ENCODE data around the gene ORMDL2.

ORMDL2 gene

DNA sequence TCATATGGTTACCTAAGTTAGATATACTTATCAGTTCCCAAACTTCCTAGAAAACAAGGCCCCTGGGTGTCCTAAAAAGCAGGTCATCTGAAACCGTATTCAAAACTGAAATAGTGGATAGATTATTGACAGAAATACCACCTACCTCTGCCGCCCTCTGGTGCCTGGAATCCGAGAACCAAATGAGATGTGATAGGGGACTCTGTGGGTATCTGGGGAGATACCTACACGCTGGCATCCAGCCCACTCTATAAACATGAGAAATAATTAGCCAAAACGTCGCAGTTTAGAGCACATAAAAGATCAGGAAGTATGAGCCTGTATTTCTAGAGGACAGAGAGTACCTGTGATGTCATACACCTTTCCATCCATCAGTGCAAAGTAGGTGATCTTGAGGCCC lies 4.4 kb downstream of the ORMDL2 start:
- in situ Hi-C loops (cut with MboI; ENCODE audit: low pct_unique_long_range_greater_than_20kb, low sequenced_read_pairs, unreplicated experiment): no loop called here
- DNase-seq (ENCODE audit: low spot score): no peak

DNA sequence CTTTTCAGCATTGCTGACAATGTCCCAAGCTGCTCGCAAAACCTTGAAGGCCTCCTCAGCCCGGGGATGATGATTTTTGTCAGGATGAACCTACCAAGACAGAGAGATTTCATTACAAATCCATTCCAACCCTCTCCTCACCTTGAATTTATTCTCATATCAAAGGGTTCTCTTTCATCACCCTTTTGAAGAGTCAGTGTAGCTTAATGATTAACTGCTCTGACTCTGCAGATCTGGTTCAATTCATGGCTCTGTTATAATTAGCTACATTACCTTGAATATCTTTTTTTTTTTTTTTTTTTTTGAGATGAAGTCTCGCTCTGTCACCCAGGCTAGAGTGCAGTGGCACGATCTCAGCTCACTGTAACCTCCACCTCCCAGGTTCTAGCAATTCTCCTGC lies 5.6 kb downstream of the ORMDL2 start:
- TF ChIP-seq, protein P1, sequence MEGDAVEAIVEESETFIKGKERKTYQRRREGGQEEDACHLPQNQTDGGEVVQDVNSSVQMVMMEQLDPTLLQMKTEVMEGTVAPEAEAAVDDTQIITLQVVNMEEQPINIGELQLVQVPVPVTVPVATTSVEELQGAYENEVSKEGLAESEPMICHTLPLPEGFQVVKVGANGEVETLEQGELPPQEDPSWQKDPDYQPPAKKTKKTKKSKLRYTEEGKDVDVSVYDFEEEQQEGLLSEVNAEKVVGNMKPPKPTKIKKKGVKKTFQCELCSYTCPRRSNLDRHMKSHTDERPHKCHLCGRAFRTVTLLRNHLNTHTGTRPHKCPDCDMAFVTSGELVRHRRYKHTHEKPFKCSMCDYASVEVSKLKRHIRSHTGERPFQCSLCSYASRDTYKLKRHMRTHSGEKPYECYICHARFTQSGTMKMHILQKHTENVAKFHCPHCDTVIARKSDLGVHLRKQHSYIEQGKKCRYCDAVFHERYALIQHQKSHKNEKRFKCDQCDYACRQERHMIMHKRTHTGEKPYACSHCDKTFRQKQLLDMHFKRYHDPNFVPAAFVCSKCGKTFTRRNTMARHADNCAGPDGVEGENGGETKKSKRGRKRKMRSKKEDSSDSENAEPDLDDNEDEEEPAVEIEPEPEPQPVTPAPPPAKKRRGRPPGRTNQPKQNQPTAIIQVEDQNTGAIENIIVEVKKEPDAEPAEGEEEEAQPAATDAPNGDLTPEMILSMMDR (IDR thresholded peaks at IDR 0.05; ENCODE audit: extremely low read depth, insufficient read depth, missing control alignments): no peak
- DNase-seq (ENCODE audit: low spot score): no peak

More for the DNA sequence above, 4.4 kb downstream of the ORMDL2 start:
- TF ChIP-seq, protein P1 (IDR thresholded peaks at IDR 0.05; ENCODE audit: extremely low read depth, insufficient read depth, missing control alignments): no peak

DNA sequence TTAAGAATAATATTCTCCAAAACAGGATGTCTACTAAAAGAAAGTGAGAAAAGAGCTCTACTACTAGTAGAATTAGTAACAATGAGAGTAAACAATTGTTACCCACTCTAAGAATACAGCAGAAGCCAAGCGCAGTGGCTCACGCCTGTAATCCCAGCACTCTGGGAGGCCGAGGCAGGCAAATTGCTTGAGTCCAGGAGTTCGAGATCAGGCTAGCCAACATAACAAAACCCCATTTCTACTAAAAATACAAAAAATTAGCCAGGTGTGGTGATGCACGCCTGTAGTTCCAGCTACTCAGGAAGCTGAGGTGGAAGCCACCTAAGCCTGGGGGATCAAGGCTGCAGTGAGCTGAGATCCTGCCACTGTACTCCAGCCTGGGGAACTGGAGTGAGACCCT lies 6.9 kb downstream of the ORMDL2 start:
- in situ Hi-C loops (cut with MboI; ENCODE audit: low pct_unique_long_range_greater_than_20kb, low sequenced_read_pairs, unreplicated experiment): no loop called here
- DNase-seq (ENCODE audit: low spot score): no peak
- TF ChIP-seq, protein P1 (IDR thresholded peaks at IDR 0.05; ENCODE audit: extremely low read depth, insufficient read depth, missing control alignments): no peak

More for the DNA sequence above, 5.6 kb downstream of the ORMDL2 start:
- in situ Hi-C loops (cut with MboI; ENCODE audit: low pct_unique_long_range_greater_than_20kb, low sequenced_read_pairs, unreplicated experiment): no loop called here

DNA sequence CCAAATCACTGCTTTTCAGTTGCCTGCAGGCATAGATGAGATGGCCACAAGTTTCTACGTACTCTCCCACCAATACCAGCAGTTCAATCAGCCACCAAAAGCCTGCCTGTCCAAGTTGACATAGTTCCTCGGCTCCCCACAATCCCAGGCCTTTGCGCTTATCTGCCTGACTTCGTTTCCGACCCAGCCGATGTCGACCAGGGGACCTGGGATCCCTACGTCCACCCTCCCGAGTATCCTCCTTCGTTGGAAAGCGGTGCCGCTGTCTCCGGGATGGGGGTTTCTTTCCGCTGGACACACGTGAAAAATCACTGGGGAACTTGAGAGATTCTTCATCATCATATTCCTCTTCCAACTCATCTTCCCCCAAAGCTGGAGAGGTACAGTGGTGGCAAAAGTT lies 10.0 kb downstream of the ORMDL2 start:
- TF ChIP-seq, protein P1 (IDR thresholded peaks at IDR 0.05; ENCODE audit: extremely low read depth, insufficient read depth, missing control alignments): no peak
- no peak for DNase-seq (ENCODE audit: low spot score)
- in situ Hi-C loops (cut with MboI; ENCODE audit: low pct_unique_long_range_greater_than_20kb, low sequenced_read_pairs, unreplicated experiment): no loop called here

DNA sequence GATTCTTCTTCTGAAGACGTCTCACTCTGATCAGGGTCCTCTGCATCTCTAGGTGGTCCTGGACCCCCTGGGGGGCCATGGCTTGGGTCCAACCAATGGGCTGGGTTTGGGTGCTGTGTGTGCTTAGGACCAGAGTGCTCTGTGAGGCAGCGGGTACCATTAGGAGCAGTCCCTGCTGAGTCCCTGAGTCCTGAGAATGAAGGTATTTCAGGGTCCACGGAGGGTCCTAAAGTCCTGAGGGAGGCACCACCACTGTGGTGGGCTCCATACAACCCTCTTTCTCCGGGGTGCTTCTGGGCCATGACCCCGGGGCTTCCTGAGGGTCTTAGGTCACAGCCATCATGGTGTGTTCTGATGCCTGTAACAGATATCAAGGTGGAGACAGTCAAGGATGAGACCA lies 10.5 kb downstream of the ORMDL2 start:
- in situ Hi-C loops (cut with MboI; ENCODE audit: low pct_unique_long_range_greater_than_20kb, low sequenced_read_pairs, unreplicated experiment): no loop called here
- DNase-seq (ENCODE audit: low spot score): no peak
- TF ChIP-seq, protein P1 (IDR thresholded peaks at IDR 0.05; ENCODE audit: extremely low read depth, insufficient read depth, missing control alignments): no peak

DNA sequence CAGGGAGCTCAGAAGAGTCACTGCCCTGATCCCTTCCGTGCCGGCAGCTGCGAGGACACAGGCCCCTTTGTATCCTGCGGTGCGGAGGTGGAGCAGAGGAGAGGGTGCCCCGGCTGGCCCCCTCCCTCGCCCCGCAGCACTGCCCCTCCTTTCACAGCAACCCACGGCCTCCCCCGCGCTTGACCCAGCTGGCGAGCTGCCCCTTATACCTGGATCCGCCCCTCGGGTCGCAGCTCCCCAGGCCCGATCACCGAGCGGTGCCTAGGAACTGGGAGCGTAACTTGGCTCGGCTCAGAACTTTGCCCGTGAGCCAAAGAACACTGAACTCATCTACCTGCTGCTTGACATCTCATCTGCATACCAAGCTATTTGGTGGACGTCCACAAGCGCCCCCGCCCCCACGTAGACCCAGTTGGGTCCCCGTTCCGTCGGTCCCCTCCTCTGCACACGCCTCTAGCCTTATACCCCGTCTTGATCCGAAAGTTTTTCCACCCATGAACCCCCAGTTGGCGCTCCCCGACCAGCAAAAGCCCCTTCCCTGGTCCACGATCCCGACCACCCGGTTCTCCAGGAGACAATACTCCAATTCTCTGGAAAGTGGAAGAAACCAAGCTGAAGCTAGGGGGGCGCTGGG lies 12.2 kb downstream of the ORMDL2 start:
- DNase-seq (ENCODE audit: low spot score): peak; percentile 59
- in situ Hi-C loops (cut with MboI; ENCODE audit: low pct_unique_long_range_greater_than_20kb, low sequenced_read_pairs, unreplicated experiment): no loop called here
- TF ChIP-seq, protein P1 (IDR thresholded peaks at IDR 0.05; ENCODE audit: extremely low read depth, insufficient read depth, missing control alignments): no peak

All from GM13977 (cell line).